DND-41 (cell line): ENCODE measurements around the gene TTYH2.

ENCODE experiments used
- ATAC-seq: fragments of 200-7000 bp; cut with Tn5 transposase; 3 replicates; pipeline ENCODE4 v1.9.1; 2021; ENCODE audit warnings: low read depth; ENCODE audit not compliant: insufficient read depth
- DNase-seq: peaks from one replicate; pipeline ENCODE4 v3.0.0-alpha.2; 2020
- H2AFZ ChIP-seq: 2 replicates; pipeline ENCODE4 v1.6.0; 2012; ENCODE audit warnings: low read depth, low read length
- H3K27ac ChIP-seq: 2 replicates; pipeline ENCODE4 v1.5.1; 2012; ENCODE audit warnings: low read length, inconsistent platforms
- H3K27me3 ChIP-seq: fragments of 200-600 bp; sonication (generic); 2 replicates; pipeline ENCODE4 v1.6.0; 2012; ENCODE audit warnings: low read length, mild to moderate bottlenecking, inconsistent platforms; ENCODE audit not compliant: insufficient read depth, poor library complexity
- H3K36me3 ChIP-seq: 2 replicates; pipeline ENCODE4 v1.5.1; 2012; ENCODE audit warnings: low read length, inconsistent platforms; ENCODE audit not compliant: insufficient read depth
- H3K4me1 ChIP-seq: 2 replicates; pipeline ENCODE4 v1.5.1; 2012; ENCODE audit warnings: mild to moderate bottlenecking, low read length; ENCODE audit not compliant: insufficient read depth
- H3K4me2 ChIP-seq: 2 replicates; pipeline ENCODE4 v1.6.0; 2012; ENCODE audit warnings: mild to moderate bottlenecking, moderate library complexity, low read length, inconsistent platforms; ENCODE audit not compliant: insufficient read depth
- H3K4me3 ChIP-seq, 2 experiments: fragments of 200-600 bp in 1 of 2; shearing (Covaris generic) in 1 of 2; 2 replicates each; pipeline ENCODE4 v1.5.1; 2012 to 2016; ENCODE audit warnings: inconsistent platforms in 2 of 2, low read length in 2 of 2, mild to moderate bottlenecking in 2 of 2, low read depth in 1 of 2, moderate library complexity in 1 of 2
- H3K79me2 ChIP-seq: 2 replicates; pipeline ENCODE4 v1.6.0; 2012; ENCODE audit warnings: low read length, inconsistent platforms; ENCODE audit not compliant: insufficient read depth
- H3K9ac ChIP-seq: 2 replicates; pipeline ENCODE4 v1.6.0; 2012; ENCODE audit warnings: low read depth, mild to moderate bottlenecking, inconsistent platforms, low read length, moderate library complexity
- H3K9me3 ChIP-seq: 2 replicates; pipeline ENCODE4 v1.5.1; 2012; ENCODE audit warnings: low read length, moderate library complexity, mild to moderate bottlenecking, inconsistent platforms; ENCODE audit not compliant: insufficient read depth, severe bottlenecking
- H4K20me1 ChIP-seq: 2 replicates; pipeline ENCODE4 v1.6.0; 2012; ENCODE audit warnings: low read length; ENCODE audit not compliant: insufficient read depth
- EZH2 ChIP-seq: IDR thresholded peaks from 3 replicates; pipeline ENCODE4 v1.6.1; 2012; ENCODE audit warnings: borderline replicate concordance, low read depth, mild to moderate bottlenecking, moderate library complexity, low read length, inconsistent platforms; ENCODE audit not compliant: severe bottlenecking
- TF ChIP-seq, protein P1 (sequence below): IDR thresholded peaks from 2 replicates; pipeline ENCODE4 v1.5.1; 2012; ENCODE audit warnings: borderline replicate concordance, low read length, moderate library complexity, mild to moderate bottlenecking; ENCODE audit not compliant: poor library complexity, severe bottlenecking; ENCODE audit errors: extremely low read depth

TTYH2 gene

DNA sequence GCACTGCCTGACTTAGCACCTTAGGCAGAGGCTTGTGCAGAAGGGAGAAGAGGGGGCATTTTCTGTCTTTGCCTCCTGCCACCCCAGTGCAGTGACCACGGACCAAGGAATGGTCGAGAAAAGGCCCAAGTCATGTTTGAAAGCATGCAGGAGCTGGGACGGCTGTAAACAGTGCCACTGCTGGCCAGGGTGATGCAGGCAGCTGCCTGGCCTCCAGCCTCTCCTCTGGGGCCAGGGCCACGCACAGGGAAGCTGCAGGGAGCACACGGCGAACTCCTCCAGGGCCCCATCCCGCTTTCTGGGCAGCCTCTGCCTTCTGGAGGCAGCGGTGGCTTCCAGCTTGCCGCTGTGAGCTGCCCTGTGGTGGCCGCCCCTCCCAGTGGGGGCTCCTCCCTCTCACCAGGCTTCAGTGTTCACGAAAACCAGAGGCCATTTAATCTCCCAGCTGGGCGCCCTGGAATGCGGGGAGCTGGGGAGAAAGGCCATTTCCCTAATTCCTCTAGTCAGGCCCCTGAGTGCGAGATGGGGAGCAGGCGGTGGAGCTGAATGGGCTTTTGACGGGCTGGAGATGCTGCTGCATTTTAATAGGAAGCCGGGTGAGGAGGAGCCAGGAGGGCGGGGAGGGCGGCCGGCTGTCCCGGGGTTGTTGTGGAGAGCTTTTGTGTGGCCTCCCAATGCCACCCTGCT lies 31.9 kb downstream of the TTYH2 start:
- H3K9ac ChIP-seq = no peak overlapping the region

DNA sequence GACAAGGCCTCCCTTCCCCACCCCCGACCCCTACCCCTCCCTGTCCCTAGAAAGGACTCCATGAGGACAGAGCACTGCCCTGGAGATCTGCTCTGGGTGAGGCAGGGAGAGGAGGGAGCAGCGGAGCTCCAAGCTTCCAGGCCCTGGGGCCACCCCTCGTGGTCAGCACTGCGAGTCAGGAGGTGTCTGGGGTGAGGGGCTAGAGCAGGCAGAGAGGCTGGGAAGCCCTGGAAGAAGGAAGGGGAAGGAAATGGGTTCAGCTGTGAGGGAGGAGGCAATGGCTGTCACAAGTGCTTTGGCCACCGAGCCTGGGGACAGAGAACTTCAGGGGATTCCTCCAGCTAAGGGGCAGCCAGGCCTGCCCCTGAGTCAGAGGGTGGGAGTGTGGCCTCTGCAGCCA lies 32.5 kb downstream of the TTYH2 start:
- Histone ChIP-seq H3K27me3 (no peaks in the 10 kb centered on the region), H3K4me1 (no peaks in the 10 kb centered on the region), H3K4me2 (no peak overlapping the region), H4K20me1 (no peaks in the 10 kb centered on the region), H3K9ac (no peak overlapping the region), H3K9me3 (no peaks in the 10 kb centered on the region), H3K36me3 (no peaks in the 10 kb centered on the region), H2AFZ (no peak overlapping the region), H3K27ac (no peak overlapping the region), H3K4me3 (no peak overlapping the region), H3K79me2 (no peaks in the 10 kb centered on the region)
- TF ChIP-seq, protein P1, sequence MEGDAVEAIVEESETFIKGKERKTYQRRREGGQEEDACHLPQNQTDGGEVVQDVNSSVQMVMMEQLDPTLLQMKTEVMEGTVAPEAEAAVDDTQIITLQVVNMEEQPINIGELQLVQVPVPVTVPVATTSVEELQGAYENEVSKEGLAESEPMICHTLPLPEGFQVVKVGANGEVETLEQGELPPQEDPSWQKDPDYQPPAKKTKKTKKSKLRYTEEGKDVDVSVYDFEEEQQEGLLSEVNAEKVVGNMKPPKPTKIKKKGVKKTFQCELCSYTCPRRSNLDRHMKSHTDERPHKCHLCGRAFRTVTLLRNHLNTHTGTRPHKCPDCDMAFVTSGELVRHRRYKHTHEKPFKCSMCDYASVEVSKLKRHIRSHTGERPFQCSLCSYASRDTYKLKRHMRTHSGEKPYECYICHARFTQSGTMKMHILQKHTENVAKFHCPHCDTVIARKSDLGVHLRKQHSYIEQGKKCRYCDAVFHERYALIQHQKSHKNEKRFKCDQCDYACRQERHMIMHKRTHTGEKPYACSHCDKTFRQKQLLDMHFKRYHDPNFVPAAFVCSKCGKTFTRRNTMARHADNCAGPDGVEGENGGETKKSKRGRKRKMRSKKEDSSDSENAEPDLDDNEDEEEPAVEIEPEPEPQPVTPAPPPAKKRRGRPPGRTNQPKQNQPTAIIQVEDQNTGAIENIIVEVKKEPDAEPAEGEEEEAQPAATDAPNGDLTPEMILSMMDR = no peak
- no peak for TF ChIP-seq EZH2
- DNase-seq (no peak), ATAC-seq (no peak)

More for the DNA sequence above, 31.9 kb downstream of the TTYH2 start:
- Histone ChIP-seq H3K9me3 (no peaks in the 10 kb centered on the region), H3K4me3 (no peak overlapping the region), H3K27me3 (no peaks in the 10 kb centered on the region), H3K36me3 (no peaks in the 10 kb centered on the region), H3K27ac (no peak overlapping the region), H3K4me2 (no peak overlapping the region), H4K20me1 (no peaks in the 10 kb centered on the region), H2AFZ (no peak overlapping the region), H3K79me2 (no peaks in the 10 kb centered on the region), H3K4me1 (no peaks in the 10 kb centered on the region)
- TF ChIP-seq, protein P1 = no peak
- TF ChIP-seq EZH2 = no peak
- ATAC-seq (no peak), DNase-seq (no peak)

DNA sequence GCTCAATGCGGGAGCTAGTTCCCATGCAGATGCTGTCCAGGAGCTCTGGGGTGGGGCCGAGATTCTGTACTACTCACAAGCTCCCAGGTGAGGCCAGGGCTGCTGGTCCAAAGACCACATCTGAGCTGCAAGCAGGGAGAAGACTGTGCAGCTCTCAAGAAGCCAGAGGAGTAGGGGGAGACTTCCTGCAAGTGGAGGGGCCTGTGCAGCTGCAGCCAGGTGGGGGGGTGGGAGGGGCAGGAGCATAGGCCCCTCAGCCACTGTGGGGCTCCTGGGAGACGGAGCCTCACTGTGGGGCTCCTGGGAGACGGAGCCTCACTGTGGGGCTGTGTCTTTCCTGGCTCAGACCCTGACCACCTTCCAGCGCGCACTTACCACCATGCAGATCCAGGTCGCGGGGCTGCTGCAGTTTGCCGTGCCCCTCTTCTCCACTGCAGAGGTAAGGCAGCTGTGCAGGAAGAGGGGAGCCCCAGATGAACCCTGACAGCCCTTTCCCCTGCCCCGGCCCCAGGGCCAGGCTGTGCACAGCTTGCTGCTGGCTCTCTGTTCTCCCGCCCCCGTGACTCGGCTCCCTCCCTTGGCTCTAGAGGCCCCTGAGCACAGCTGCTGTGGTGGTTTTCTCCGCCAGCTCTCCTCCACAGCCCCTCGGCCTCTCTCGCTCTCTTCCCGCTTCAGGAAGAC lies 36.4 kb downstream of the TTYH2 start:
- H3K9me3 ChIP-seq = no peaks in the 10 kb centered on the region
- no peaks in the 10 kb centered on the region for H3K36me3 ChIP-seq
- no peak overlapping the region for H3K4me2 ChIP-seq
- ATAC-seq (peak; percentile 66), DNase-seq (peak; percentile 21)
- H3K4me3 ChIP-seq = no peak overlapping the region
- H4K20me1 ChIP-seq = no peaks in the 10 kb centered on the region
- H2AFZ ChIP-seq = no peak overlapping the region
- H3K4me1 ChIP-seq = no peaks in the 10 kb centered on the region
- no peak overlapping the region for H3K27ac ChIP-seq
- TF ChIP-seq, protein P1 = no peak
- TF ChIP-seq EZH2 = no peak
- H3K9ac ChIP-seq = no peak overlapping the region
- H3K27me3 ChIP-seq = no peaks in the 10 kb centered on the region
- H3K79me2 ChIP-seq = no peaks in the 10 kb centered on the region
